WERI-Rb-1 (cell line): ENCODE results near the gene C16orf87.

Experiments used
- DNase-seq: peaks from one replicate; pipeline ENCODE4 v3.0.0-alpha.2; 2020
- H3K27ac ChIP-seq: fragments of 250-450 bp; sonication (Bioruptor Pico); 2 replicates; pipeline ENCODE4 v1.5.1; 2020; ENCODE audit warnings: mild to moderate bottlenecking, moderate library complexity
- H3K27me3 ChIP-seq: fragments of 250-450 bp; sonication (Bioruptor Pico); 2 replicates; pipeline ENCODE4 v1.5.1; 2021; ENCODE audit warnings: mild to moderate bottlenecking, low read depth, moderate library complexity; ENCODE audit not compliant: insufficient read depth, severe bottlenecking
- H3K36me3 ChIP-seq: fragments of 250-450 bp; sonication (Bioruptor Pico); 2 replicates; pipeline ENCODE4 v1.5.1; 2020; ENCODE audit warnings: mild to moderate bottlenecking, moderate library complexity
- H3K4me3 ChIP-seq: 2 replicates; pipeline ENCODE4 v1.5.1; 2011; ENCODE audit warnings: low read depth, mild to moderate bottlenecking, control low read depth, low read length
- H3K9me3 ChIP-seq: fragments of 250-450 bp; sonication (Bioruptor Pico); 2 replicates; pipeline ENCODE4 v1.5.1; 2021; ENCODE audit warnings: mild to moderate bottlenecking, moderate library complexity; ENCODE audit not compliant: severe bottlenecking
- CTCF ChIP-seq: IDR thresholded peaks from 2 replicates; pipeline ENCODE4 v1.5.1; 2011; ENCODE audit warnings: low read depth, mild to moderate bottlenecking, control low read depth, inconsistent platforms, low read length

C16orf87 gene

GRCh38 chr16:46862555-46863447, 31.8 kb upstream of the C16orf87 start:
- Histone ChIP-seq H3K27me3 (no peaks in the 10 kb centered on the region), H3K27ac (no peak overlapping the region), H3K4me3 (no peak overlapping the region), H3K36me3 (no peaks in the 10 kb centered on the region), H3K9me3 (no peaks in the 10 kb centered on the region)
- no peak for TF ChIP-seq CTCF
- no peak for DNase-seq

DNA sequence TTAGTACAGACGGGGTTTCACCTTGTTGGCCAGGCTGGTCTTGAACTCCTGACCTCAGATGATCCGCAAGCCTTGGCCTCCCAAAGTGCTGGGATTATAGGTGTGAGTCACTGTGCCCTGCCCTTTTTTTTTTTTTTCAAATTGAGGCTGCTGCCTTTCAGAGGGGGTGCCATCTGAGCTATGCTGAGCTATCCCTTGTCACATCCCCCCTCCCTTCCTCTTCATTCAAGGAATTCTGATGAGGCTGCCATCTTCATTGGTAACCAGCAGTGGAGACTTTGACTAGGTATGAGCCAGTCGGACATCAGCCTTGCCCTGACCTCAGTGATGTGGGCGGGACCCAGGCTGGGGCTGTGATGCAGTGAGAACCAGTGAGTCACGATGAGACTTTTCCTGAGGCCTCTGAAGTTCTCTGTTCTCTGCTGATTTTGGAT, 28.8 kb upstream of the C16orf87 start:
- no peak overlapping the region for H3K27ac ChIP-seq

DNA sequence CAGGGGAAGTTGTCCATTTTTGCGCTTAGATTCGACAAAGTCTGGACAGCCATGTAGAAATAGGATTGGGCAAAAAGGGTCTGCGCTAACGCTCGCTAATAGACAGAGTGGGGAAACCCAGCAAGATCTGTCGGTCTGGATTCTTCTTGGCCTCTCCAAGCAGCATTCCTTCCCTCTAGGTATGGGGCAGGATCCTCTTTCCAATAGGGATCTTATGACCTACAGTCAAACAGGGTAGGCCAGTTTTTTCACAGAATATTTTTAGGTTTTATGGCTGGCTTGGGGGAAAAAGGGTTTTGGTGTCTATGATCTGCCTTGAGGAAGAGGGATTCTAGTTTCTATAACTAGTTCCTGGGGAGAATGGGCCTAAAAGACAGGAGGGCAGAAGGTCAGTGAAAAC, 27.2 kb upstream of the C16orf87 start:
- no peak for DNase-seq
- Histone ChIP-seq H3K27me3 (no peaks in the 10 kb centered on the region), H3K4me3 (no peak overlapping the region), H3K27ac (no peak overlapping the region), H3K36me3 (no peaks in the 10 kb centered on the region), H3K9me3 (no peaks in the 10 kb centered on the region)
- TF ChIP-seq CTCF, result no peak

More for the DNA sequence above, 28.8 kb upstream of the C16orf87 start:
- Histone ChIP-seq H3K36me3 (no peaks in the 10 kb centered on the region), H3K9me3 (no peaks in the 10 kb centered on the region), H3K27me3 (no peaks in the 10 kb centered on the region), H3K4me3 (no peak overlapping the region)
- no peak for DNase-seq
- no peak for TF ChIP-seq CTCF

GRCh38 chr16:46857368-46857945, 26.5 kb upstream of the C16orf87 start:
- peak; percentile 54; the same call in 1 of the 2 replicates for TF ChIP-seq CTCF
- Histone ChIP-seq H3K27ac (no peak overlapping the region), H3K4me3 (no peak overlapping the region), H3K9me3 (no peaks in the 10 kb centered on the region), H3K36me3 (no peaks in the 10 kb centered on the region), H3K27me3 (no peaks in the 10 kb centered on the region)
- peak; percentile 38 for DNase-seq

- Histone ChIP-seq H3K9me3 (no peaks in the 10 kb centered on the region), H3K27ac (no peak overlapping the region), H3K4me3 (no peak overlapping the region), H3K27me3 (no peaks in the 10 kb centered on the region), H3K36me3 (no peaks in the 10 kb centered on the region)
- no peak for DNase-seq
- TF ChIP-seq CTCF, result no peak
Measured at GRCh38 chr16:46855389-46855788, 24.4 kb upstream of the C16orf87 start.
